NCI-H1417 treated with DMSO at 0.1 percent for 48 hours (cell line): ENCODE measurements around the gene MAPK7.

Experiments used
- DNase-seq: peaks from one replicate; lab custom pipeline; 2025; lab: John Stamatoyannopoulos, UW

Gene MAPK7

DNA sequence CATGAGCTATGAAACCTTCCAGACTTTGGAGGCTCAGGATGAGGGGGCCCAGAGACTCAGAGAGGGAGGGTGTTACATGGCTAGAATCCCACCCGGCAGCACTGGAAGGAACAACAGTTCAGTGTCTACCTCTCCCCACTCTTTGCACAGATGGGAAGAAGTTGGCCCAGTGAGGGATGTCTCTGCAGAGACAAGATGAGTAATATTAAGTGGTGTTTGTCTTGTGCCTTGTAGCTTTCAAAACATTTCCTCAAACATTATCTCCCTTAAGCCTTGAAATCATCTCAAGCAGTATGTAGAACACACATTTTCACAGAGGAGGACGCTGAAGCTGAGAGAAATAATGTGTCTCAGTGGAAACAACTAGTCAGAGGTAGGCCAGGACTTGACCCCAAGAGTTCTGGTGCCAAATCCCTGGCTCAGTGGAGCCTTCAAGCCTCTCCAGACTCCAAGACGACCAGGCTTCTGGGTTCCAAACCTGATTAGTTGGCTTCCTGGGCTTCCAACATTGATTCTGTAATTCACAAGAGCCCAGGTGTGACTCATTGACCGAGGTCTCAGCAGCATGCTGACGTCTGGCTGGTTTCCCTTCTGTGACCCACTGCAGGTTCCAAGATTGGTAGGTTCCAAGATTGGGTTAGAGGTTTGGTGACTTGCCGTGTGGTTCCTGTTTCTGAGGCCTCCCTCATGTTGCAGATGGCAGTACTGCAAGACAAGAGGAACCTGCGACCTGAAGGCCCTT is 40.1 kb downstream of the MAPK7 start:
- DNase-seq, result no peak

DNA sequence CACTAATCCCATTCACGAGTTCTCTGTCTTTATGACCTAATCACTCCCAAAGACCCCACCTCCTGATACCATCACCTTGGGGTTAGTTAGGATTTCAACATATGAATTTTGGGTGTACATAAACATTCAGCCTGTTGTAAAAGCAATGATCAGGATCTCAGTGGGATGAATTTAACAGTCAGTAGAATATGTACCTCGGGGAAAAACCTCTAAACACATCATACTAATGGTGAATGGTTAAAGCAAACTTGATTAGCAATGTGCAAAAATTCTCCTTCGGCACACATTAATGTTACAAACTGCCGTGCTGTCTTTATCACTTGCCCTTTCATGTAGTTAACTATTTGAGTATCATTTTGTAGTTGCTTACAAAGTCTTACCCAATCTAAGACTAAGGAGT is 42.9 kb downstream of the MAPK7 start:
- DNase-seq, result no peak

GRCh38 chr17:19421926-19422325 is 43.6 kb downstream of the MAPK7 start:
- DNase-seq, result no peak

DNA sequence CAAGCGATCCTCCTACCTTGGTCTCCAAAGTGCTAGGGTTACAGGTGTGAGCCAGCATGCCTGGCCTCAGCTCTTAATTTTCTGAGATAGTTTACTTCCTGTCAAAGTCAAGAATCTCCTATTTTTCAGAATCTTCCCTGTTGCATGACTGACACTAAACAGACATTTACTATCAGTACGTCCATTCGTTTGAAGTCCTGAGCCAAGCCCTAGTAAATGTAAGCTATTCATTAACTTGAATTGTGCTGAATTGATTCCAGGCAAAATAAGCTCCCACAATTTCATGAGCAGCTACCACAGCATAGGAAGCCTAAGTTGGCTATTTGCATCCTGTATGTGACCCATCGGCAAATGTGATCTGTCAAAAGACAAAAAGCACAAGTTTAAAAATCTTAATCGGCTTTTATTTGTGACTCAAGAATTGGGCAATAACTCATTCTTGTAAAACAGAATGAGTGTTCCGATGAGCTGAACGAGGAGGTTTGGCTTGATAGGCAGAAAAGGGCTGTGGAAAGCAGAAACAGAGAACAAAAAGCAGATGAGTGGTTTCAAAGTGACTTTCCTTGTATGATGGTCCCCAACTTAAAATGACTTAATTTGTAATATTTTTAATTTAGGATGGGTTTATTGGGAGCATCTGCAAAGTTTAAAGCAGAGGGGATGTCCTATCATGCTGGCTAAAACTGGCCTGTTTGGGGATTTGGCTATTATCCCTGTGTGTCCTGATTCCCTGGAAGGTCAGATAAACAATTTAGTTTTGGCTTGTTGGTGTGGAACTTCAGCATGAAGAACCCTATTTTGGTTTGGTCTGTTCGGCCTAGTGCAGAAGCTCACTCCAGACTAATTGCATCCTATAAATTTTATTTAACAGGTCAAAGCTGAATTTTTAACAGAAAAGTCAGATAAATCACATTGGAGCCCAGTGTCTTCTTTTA is 46.9 kb downstream of the MAPK7 start:
- no peak for DNase-seq

DNA sequence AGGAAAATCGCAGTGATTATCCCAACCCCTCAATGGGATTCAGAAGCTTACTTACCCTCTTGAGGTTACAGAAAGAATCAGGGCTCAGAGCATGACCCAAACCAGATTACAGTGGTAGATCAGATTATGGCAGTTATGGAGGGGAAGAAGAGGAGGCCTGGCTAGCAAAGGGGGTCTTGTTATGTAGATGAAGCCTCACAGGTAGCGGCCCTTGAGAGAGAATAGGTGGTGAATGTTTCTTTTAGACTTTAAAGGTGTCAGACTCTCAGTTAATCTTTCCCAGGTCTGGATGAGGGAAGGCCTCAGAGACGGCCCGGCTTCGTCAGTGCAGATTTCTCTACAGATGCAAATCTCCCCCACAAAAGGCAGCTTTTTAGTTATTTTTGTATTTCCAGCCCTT is 48.3 kb downstream of the MAPK7 start:
- DNase-seq, result no peak

- no peak for DNase-seq
Observed at GRCh38 chr17:19431691-19432090, 53.4 kb downstream of the MAPK7 start.
